Hematopoietic multipotent progenitor cell treated with erythropoietin and hydrocortisone succinate and interleukin-3 and kit ligand, for 8 days (in vitro differentiated cells): ENCODE data around the gene RHD.
"Not testable (repeated sequence)": the region's sequence is repeated elsewhere in the genome, so short reads cannot be mapped to it uniquely, and the experiment has no call there.

ENCODE experiments used
- DNase-seq: peaks from one replicate; pipeline ENCODE4 v3.0.0-alpha.2; 2015

RHD gene

GRCh38 chr1:25360596-25361581, 88.6 kb downstream of the RHD start:
- DNase-seq, result no peak

GRCh38 chr1:25361901-25362300, 89.6 kb downstream of the RHD start:
- no peak for DNase-seq

GRCh38 chr1:25362634-25363559, 90.6 kb downstream of the RHD start:
- not testable (repeated sequence) for DNase-seq

GRCh38 chr1:25369241-25369640, 96.9 kb downstream of the RHD start:
- DNase-seq, result no peak

- DNase-seq, result peak; percentile 34
These were observed 97.5 kb downstream of the RHD start for GRCh38 chr1:25369691-25370271.

GRCh38 chr1:25371757-25372156, 99.4 kb downstream of the RHD start:
- not testable (repeated sequence) for DNase-seq

- not testable (repeated sequence) for DNase-seq
These were observed 106.1 kb downstream of the RHD start for GRCh38 chr1:25378367-25378766.
